GM12875 (cell line): ENCODE data around the gene KNSTRN.

Experiments
- H3K4me3 ChIP-seq: one replicate; pipeline ENCODE4 v1.5.1; 2011; ENCODE audit warnings: low read depth, low read length, control low read depth
- CTCF ChIP-seq: IDR thresholded peaks from 2 replicates; pipeline ENCODE4 v1.5.1; 2011; ENCODE audit warnings: low read depth, mild to moderate bottlenecking, control low read depth, inconsistent platforms, low read length, moderate library complexity, borderline replicate concordance; ENCODE audit not compliant: insufficient read depth

The KNSTRN gene

GRCh38 chr15:40416056-40416455, 33.5 kb downstream of the KNSTRN start:
- TF ChIP-seq CTCF, result no peak
- H3K4me3 ChIP-seq, result no peak overlapping the region

- no peak overlapping the region for H3K4me3 ChIP-seq
- TF ChIP-seq CTCF, result no peak
Measured at GRCh38 chr15:40418126-40418525, 35.6 kb downstream of the KNSTRN start.

- TF ChIP-seq CTCF, result no peak
- no peak overlapping the region for H3K4me3 ChIP-seq
Measured at GRCh38 chr15:40420071-40420713, 37.7 kb downstream of the KNSTRN start.

GRCh38 chr15:40420793-40421192, 38.3 kb downstream of the KNSTRN start:
- no peak for TF ChIP-seq CTCF
- H3K4me3 ChIP-seq, result no peak overlapping the region

GRCh38 chr15:40421246-40422157, 39.0 kb downstream of the KNSTRN start:
- H3K4me3 ChIP-seq, result no peak overlapping the region
- TF ChIP-seq CTCF, result peak; percentile 98

- H3K4me3 ChIP-seq, result no peak overlapping the region
- no peak for TF ChIP-seq CTCF
Measured at GRCh38 chr15:40424483-40425115, 42.1 kb downstream of the KNSTRN start.
